Transverse colon (tissue), 4 donors: Measurements from ENCODE around the gene RPS10. TPM values are rescaled to one million over a fixed set of nuclear protein-coding genes. Genes with fewer than 3 reads are reported as not detected.
A peak's percentile ranks its signal among the peaks of the same experiment; 100 is the strongest.

ENCODE experiments used
- DNase-seq: peaks from one replicate; pipeline ENCODE4 v3.0.0-alpha.2; 2019
- H3K27ac ChIP-seq, 4 donors: fragments of 200-600 bp; sonication (generic); 2 replicates each; pipeline ENCODE4 v1.5.1; 2016 to 2018; ENCODE audit warnings: inconsistent platforms in 4 of 4
- H3K27me3 ChIP-seq: fragments of 200-600 bp; sonication (generic); 2 replicates; pipeline ENCODE4 v1.5.1; 2017; ENCODE audit warnings: inconsistent platforms
- H3K36me3 ChIP-seq, 4 donors: fragments of 200-600 bp; sonication (generic); 2 replicates each; pipeline ENCODE4 v1.5.1; 2017 to 2019; ENCODE audit warnings: inconsistent platforms in 4 of 4
- H3K4me1 ChIP-seq, 4 donors: fragments of 200-600 bp; sonication (generic); 2 replicates each; pipeline ENCODE4 v1.5.1; 2017 to 2020; ENCODE audit warnings: inconsistent platforms in 4 of 4
- H3K4me3 ChIP-seq, 4 donors: fragments of 200-600 bp; sonication (generic); 1 replicate in 1 of 4; 2 replicates in 3 of 4; pipeline versions ENCODE4 v1.5.1 to v1.6.1; 2017 to 2019; ENCODE audit warnings: inconsistent platforms in 4 of 4
- H3K9me3 ChIP-seq, 2 donors: fragments of 200-600 bp; sonication (generic); 2 replicates each; pipeline ENCODE4 v1.5.1; 2017 to 2019; ENCODE audit warnings: inconsistent platforms in 2 of 2
- CTCF ChIP-seq, 5 experiments: fragments of 200-600 bp in 3 of 5; fragments of 450-650 bp in 2 of 5; sonication (generic) in 3 of 5; IDR thresholded peaks; 1 replicate in 2 of 5; 2 replicates in 3 of 5; pipeline ENCODE4 v1.5.1; 2016 to 2017; ENCODE audit warnings: antibody characterized with exemption in 5 of 5, inconsistent platforms in 3 of 5, mild to moderate bottlenecking in 2 of 5, moderate library complexity in 1 of 5
- EP300 ChIP-seq: sonication (generic); formaldehyde crosslinking; IDR thresholded peaks from one replicate; pipeline ENCODE4 v1.6.1; 2017; ENCODE audit warnings: antibody characterized with exemption, low read depth
- POLR2A ChIP-seq: fragments of 450-650 bp; IDR thresholded peaks from one replicate; pipeline ENCODE4 v1.6.1; 2016; ENCODE audit warnings: antibody characterized with exemption, mild to moderate bottlenecking, moderate library complexity
- POLR2AphosphoS5 ChIP-seq, 3 donors: sonication (generic); formaldehyde crosslinking; IDR thresholded peaks; one replicate each; pipeline ENCODE4 v1.6.1; 2016; ENCODE audit warnings: antibody characterized with exemption in 3 of 3
- whole genome bisulfite sequencing, 2 donors: methylation state at CpG; one replicate each; pipeline ENCODE4 v1.1.5; 2018; ENCODE audit warnings: low coverage in 1 of 2; 5-methylcytosine and 5-hydroxymethylcytosine counted together
- in situ Hi-C, 4 donors: fragments of 200-750 bp; cut with MboI; loops; one replicate each; pipeline versions ENCODE4 v1.15.0 to v1.15.1; 2017; ENCODE audit warnings: low sequenced_read_pairs in 3 of 4, low pct_ligation_motif_present in 1 of 4, low pct_unique_long_range_greater_than_20kb in 1 of 4
- intact Hi-C: fragments of 100-400 bp; cut with DNase I; formaldehyde crosslinking; loops from one replicate; pipeline ENCODE4 v1.15.1; 2023; ENCODE audit warnings: low total_unique reads
- total RNA-seq, 4 donors: library from RNA; depleted of rRNA; stranded (reverse); fragments of >200 nt; gene quantifications; one replicate each; pipeline ENCODE4 v1.1.0, GENCODE V29; 2016

Gene RPS10
- total RNA-seq, result 1,000 to 10,000 TPM in 3 of 4 donors, 100 to 1,000 TPM in 1; 892 to 1,969 (median 1,491) TPM

- in situ Hi-C loops, result no loop called here
- Histone ChIP-seq H3K27me3 (no peaks in the 10 kb centered on the region), H3K36me3 (peaks cover 0 to 39% (median 20%) of the 10 kb centered on the region in 4 donors), H3K9me3 (no peaks in the 10 kb centered on the region), H3K4me3 (peak within 1 kb of the TSS; percentile 48 to 76 (median 60)), H3K4me1 (peaks cover 3 to 20% (median 11%) of the 10 kb centered on the region in 4 donors), H3K27ac (peak within 1 kb of the TSS; percentile 82 to 88 (median 86))
- 0 to 1% methylated on average over 4 to 53 of the region's 58 CpGs for WGBS, 2 donors
- DNase-seq, result peak; percentile 94
- intact Hi-C loops, result loop anchor here (10.0 kb wide), 1 partner anchor 1029 kb away; the partner anchor contains the start of gene FANCE
- TF ChIP-seq POLR2AphosphoS5 (IDR thresholded peaks at IDR 0.05) (peak; percentile 87 to 92 (median 87)), EP300 (no peak), POLR2A (peak; percentile 85), CTCF (IDR thresholded peaks at IDR 0.05) (no peak)
These were observed at the start of gene RPS10 for GRCh38 chr6:34425498-34426410. RPS10 (minus strand) TSS chr6:34426069; CDS start chr6:34425221, 848 bp downstream.

GRCh38 chr6:34475238-34475682 lies 49.4 kb upstream of the RPS10 start:
- Histone ChIP-seq H3K4me3 (no peak overlapping the region), H3K36me3 (no peaks in the 10 kb centered on the region), H3K27me3 (no peaks in the 10 kb centered on the region), H3K27ac (no peak overlapping the region), H3K9me3 (no peaks in the 10 kb centered on the region), H3K4me1 (no peaks in the 10 kb centered on the region)
- in situ Hi-C loops (no loop called here), intact Hi-C loops (no loop called here)
- DNase-seq, result no peak
- 69% methylated on average over 4 of the region's 5 CpGs; no CpG with 5 or more reads in 1 of the 2 donors for WGBS, 2 donors
- TF ChIP-seq EP300, result no peak
- no peak for TF ChIP-seq CTCF (IDR thresholded peaks at IDR 0.05)
- no peak for TF ChIP-seq POLR2AphosphoS5 (IDR thresholded peaks at IDR 0.05)
- no peak for TF ChIP-seq POLR2A

- TF ChIP-seq EP300 (no peak), POLR2AphosphoS5 (IDR thresholded peaks at IDR 0.05) (no peak), CTCF (IDR thresholded peaks at IDR 0.05) (no peak), POLR2A (no peak)
- in situ Hi-C loops (loop anchor here in 3 of 4 donors (25.0 kb wide), 1 partner anchor 138 kb away; no protein-coding TSS in a partner anchor), intact Hi-C loops (no loop called here)
- no peak overlapping the region for H3K27ac ChIP-seq
- H3K4me1 ChIP-seq, result no peaks in the 10 kb centered on the region
- no peak overlapping the region for H3K4me3 ChIP-seq
- DNase-seq, result no peak
- no peaks in the 10 kb centered on the region for H3K9me3 ChIP-seq
- 82 to 90% methylated on average over 2 of the region's 2 CpGs for WGBS, 2 donors
- H3K36me3 ChIP-seq, result no peaks in the 10 kb centered on the region
- no peaks in the 10 kb centered on the region for H3K27me3 ChIP-seq
These were observed 48.9 kb upstream of the RPS10 start for GRCh38 chr6:34474754-34475153.

GRCh38 chr6:34473967-34474366 lies 48.1 kb upstream of the RPS10 start:
- Histone ChIP-seq H3K4me3 (no peak overlapping the region), H3K27ac (no peak overlapping the region), H3K9me3 (no peaks in the 10 kb centered on the region), H3K27me3 (no peaks in the 10 kb centered on the region), H3K36me3 (no peaks in the 10 kb centered on the region), H3K4me1 (no peaks in the 10 kb centered on the region)
- no peak for DNase-seq
- TF ChIP-seq POLR2AphosphoS5 (IDR thresholded peaks at IDR 0.05) (no peak), EP300 (no peak), CTCF (IDR thresholded peaks at IDR 0.05) (no peak), POLR2A (no peak)
- WGBS, 2 donors, result 71 to 86% methylated on average over 1 of the region's 1 CpG
- intact Hi-C loops (no loop called here), in situ Hi-C loops (loop anchor here in 3 of 4 donors (25.0 kb wide), 1 partner anchor 138 kb away; no protein-coding TSS in a partner anchor)
